ENCODE measurements around the gene CYP2D6.

Gene CYP2D6

DNA sequence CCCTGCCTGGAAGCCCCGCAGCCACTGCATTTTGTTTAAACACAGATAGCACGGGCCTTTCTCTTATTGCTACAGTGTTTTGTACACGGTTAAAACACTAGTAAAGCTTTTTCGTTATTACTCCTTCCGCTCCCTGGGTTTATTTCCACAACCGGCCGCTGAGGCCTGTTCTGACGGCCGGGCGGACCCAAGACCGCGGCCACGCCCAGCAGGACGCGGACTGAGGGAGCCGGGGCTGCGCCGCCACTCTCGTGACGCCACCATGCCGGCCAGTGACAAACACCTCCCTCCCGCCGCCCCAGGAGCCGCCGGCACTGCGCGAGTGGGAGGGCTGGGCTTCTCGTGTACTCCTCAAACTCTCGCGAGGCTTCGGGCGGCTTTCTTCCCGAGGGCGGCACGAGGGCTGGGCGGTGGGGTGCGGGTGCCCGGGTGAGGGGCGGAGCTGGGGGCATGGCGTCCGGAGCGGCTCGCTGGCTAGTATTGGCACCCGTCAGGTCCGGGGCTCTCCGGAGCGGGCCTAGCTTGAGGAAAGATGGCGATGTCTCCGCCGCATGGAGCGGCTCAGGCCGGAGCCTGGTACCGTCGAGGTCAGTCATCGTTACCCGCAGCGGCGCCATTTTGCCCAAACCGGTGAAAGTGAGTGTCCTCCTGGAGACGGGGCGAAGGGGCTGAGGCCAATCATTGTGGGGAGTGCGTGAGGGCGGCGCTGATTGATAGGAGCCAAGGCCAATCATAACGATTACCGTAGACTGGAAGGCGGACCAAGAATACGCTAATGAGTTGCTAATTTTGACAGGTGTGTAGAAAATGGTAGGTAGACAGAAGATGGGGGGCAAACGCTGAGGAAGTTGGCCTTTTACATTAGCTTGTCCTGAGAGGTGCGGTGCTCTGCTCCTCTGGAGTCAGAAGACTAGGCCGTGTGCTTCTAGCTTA lies 51.0 kb downstream of the CYP2D6 start, which contains the start of gene SMDT1:
SMDT1 (plus strand) TSS at position 382 of the 933 bp plus-strand sequence; CDS start at position 451, 69 bp downstream.
- DNase-seq, result peak; percentile 98

- DNase-seq, result no peak
These were observed 51.9 kb downstream of the CYP2D6 start for GRCh38 chr22:42078469-42079318.

- DNase-seq, result no peak
These were observed 53.0 kb downstream of the CYP2D6 start for GRCh38 chr22:42077486-42078125.

DNA sequence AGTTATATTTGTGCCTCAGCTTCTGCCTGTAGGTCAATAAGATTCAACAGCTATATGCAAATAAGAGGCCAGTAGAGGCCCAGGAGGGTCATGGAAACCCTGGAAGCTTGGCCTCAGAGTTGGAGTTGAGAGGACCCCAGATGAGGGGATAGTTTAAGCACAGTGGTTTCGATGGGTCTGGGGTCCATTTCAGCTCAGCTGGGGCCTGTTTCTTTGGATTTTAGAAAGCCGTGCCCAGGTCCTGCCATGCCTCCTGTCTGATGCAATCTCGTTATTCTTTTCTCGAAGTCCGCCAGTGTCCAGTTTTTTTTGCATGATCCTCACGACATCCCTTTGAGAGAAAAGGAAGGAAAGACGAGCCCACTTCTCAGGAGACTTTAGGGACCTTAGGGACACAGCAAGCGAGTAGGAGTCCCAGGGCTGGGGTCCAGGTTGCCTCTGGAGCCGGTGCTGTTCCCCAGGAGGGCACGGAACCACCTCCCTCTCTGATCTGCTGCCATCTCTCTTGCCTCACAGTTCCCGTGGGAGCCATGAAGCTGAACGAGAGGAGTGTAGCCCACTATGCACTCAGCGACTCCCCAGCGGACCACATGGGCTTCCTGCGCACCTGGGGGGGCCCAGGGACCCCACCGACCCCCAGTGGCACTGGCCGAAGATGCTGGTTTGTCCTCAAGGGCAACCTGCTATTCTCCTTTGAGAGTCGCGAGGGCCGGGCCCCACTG lies 53.7 kb downstream of the CYP2D6 start:
- no peak for DNase-seq

Measured in CD4-positive, alpha-beta T cell treated with Interferon alpha-2 for 1 hour (primary cell).